ENCODE data around the gene FAM3B.

The FAM3B gene

GRCh38 chr21:41393876-41394465 lies 77.4 kb downstream of the FAM3B start:
- no peak for DNase-seq (ENCODE audit: low read depth, low spot score)

- DNase-seq (ENCODE audit: low read depth, low spot score): no peak
These were observed 80.0 kb downstream of the FAM3B start for GRCh38 chr21:41396558-41397075.

- no peak for DNase-seq (ENCODE audit: low read depth, low spot score)
These were observed 80.9 kb downstream of the FAM3B start for GRCh38 chr21:41397471-41397891.

GRCh38 chr21:41398251-41398650 lies 81.7 kb downstream of the FAM3B start:
- no peak for DNase-seq (ENCODE audit: low read depth, low spot score)

- DNase-seq (ENCODE audit: low read depth, low spot score): no peak
These were observed 82.2 kb downstream of the FAM3B start for GRCh38 chr21:41398831-41399230.

GRCh38 chr21:41399246-41399800 lies 82.7 kb downstream of the FAM3B start:
- DNase-seq (ENCODE audit: low read depth, low spot score): no peak

GRCh38 chr21:41402231-41402630 lies 85.6 kb downstream of the FAM3B start:
- DNase-seq (ENCODE audit: low read depth, low spot score): no peak

- no peak for DNase-seq (ENCODE audit: low read depth, low spot score)
These were observed 86.2 kb downstream of the FAM3B start for GRCh38 chr21:41402796-41403195.

GRCh38 chr21:41403331-41403730 lies 86.7 kb downstream of the FAM3B start:
- DNase-seq (ENCODE audit: low read depth, low spot score): no peak

GRCh38 chr21:41403966-41404365 lies 87.4 kb downstream of the FAM3B start:
- no peak for DNase-seq (ENCODE audit: low read depth, low spot score)

- DNase-seq (ENCODE audit: low read depth, low spot score): no peak
These were observed 88.7 kb downstream of the FAM3B start for GRCh38 chr21:41405321-41405720.

- DNase-seq (ENCODE audit: low read depth, low spot score): no peak
These were observed 89.7 kb downstream of the FAM3B start for GRCh38 chr21:41406340-41406739.

Data from activated naive CD8-positive, alpha-beta T cell treated with anti-CD3 and anti-CD28 coated beads, Interleukin-2, amount 50 U/mL, for 16 hours (primary cell).